ENCODE data around the gene OSBPL1A.

GRCh38 chr18:24243677-24244076 is 153.9 kb downstream of the OSBPL1A start:
- TF ChIP-seq CTCF (IDR thresholded peaks at IDR 0.05; ENCODE audit: poor library complexity), result no peak
- TF ChIP-seq EZH2phosphoT487 (IDR thresholded peaks at IDR 0.05; ENCODE audit: low read depth, severe bottlenecking, unreplicated experiment), result no peak
- TF ChIP-seq EZH2 (IDR thresholded peaks at IDR 0.05; ENCODE audit: borderline replicate concordance), result no peak
